Fibroblast of skin of abdomen (primary cell): Measurements from ENCODE around the gene FXN.
"Not testable (repeated sequence)": the region's sequence is repeated elsewhere in the genome, so short reads cannot be mapped to it uniquely, and the experiment has no call there.

Experiments used
- DNase-seq: peaks from one replicate; pipeline ENCODE4 v3.0.0-alpha.2; 2013

The FXN gene

DNA sequence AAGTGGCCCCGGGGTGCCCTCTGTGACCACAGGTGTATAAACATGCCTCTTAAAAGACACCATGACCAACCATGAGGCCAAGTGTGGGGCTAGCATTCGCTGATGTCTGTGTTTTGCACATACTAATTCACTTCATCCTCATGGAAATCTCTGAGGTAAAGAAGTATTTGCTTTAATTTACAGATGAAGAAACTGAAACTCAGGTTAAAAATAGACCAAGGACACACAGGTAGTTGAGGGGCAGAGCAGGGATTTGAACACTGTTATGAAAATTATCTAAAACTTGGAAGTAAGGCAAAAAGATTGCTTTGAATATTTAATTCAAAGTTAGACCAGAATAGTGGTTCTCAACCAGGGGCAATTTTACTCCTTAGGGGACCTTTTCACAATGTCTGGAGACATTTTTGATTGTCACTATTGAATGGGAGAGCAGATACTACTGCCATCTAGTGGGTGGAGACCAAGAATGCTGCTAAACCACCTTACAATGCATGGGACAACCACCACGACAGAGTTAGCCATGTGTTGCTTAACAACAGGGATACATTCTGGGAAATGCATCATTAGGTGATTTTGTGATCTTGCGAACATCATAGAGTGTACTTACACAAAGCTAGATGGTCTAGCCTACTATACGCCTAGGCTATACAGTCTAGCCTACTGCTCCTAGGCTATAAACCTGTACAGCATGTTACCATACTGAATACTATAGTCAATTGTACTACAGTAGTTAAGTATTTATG is 8.0 kb upstream of the FXN start:
- peak; percentile 13 for DNase-seq

DNA sequence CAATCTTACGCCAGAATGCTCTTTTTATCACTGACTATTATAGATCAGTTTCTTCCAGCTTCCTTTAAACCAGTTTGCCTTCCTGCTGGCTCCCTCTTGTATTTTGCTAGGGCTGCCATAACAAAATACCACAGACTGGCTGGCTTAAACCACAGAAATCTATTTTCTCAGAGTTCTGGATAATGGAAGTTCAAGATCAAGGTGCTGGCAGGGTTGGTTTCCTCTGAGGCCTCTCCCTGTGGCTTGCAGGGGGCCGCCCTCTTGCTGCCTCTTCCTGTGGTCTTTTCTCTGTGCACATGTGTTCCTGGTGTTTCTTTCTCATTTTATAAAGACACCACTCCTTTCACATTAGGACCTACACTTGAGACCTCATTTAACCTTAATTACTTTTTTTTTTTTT is 6.8 kb upstream of the FXN start:
- no peak for DNase-seq

DNA sequence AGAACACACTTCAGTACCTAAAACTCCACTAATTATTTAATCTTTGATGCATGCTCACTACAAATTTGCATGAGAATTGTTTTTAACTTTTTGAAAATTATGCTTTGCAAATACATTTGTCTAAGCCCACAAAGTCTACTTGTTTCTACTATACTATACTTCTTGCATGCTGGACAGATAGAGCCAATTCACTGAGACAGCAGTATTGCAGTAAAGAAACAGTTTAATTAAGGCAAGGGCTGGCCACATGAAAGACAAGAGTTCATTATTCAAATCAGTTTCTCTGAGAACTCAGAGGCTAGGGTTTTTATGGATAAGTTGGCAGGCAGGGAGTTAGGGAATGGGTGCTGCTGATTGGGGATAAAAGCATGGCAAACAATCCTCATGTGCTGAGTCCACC is 6.0 kb upstream of the FXN start:
- DNase-seq = no peak

DNA sequence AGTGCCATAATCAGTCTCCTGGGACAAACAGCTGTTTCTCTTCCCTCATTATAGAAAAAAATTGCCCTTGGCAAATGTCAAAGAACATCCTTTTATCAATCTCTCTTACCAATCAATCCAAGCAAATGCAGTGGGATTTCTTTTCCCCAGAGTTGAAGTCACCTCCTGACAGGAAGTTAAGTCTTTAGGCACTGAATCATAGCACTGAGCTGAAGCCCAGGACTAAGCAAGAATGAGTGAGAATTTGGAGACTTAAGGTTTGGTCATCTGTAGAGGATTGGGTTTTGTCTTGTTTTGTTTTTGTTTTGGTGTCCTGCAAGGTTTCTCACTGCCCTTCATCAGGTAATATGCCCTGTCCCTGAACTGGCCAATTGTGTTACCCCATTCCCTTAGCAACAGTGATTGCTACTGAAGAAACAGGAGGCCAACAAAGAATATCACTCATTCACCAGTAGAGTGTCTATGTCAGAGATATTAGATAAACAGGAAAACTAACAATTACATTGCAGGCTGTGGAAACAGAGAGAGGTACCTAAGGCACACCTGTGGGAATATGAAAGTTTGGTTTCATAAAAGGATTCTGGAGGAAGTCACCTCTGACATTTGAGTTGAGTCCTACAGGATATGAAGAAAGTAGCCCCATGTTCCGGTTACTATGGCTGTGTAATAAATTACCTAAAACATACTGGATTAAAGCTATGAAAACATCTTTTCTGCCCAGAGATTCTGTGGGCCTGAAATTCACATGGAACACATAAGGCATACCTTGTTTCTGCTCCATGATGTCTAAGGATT is 4.5 kb upstream of the FXN start:
- DNase-seq = peak; percentile 16

DNA sequence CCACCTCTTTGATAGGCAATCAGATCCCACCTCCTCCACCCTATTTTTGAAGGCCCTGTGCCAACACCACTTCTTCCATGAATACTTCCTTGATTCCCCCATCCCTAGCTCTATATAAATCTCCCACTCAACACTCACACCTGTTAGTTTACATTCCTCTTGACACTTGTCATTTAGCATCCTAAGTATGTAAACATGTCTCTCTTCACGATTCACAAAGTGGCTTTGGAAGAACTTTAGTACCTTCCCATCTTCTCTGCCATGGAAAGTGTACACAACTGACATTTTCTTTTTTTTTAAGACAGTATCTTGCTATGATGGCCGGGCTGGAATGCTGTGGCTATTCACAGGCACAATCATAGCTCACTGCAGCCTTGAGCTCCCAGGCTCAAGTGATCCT is 1.5 kb upstream of the FXN start:
- no peak for DNase-seq

DNA sequence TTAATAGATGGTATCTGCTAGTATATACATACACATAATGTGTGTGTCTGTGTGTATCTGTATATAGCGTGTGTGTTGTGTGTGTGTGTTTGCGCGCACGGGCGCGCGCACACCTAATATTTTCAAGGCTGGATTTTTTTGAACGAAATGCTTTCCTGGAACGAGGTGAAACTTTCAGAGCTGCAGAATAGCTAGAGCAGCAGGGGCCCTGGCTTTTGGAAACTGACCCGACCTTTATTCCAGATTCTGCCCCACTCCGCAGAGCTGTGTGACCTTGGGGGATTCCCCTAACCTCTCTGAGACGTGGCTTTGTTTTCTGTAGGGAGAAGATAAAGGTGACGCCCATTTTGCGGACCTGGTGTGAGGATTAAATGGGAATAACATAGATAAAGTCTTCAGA is 757 bp downstream of the FXN start:
- DNase-seq = peak; percentile 1

DNA sequence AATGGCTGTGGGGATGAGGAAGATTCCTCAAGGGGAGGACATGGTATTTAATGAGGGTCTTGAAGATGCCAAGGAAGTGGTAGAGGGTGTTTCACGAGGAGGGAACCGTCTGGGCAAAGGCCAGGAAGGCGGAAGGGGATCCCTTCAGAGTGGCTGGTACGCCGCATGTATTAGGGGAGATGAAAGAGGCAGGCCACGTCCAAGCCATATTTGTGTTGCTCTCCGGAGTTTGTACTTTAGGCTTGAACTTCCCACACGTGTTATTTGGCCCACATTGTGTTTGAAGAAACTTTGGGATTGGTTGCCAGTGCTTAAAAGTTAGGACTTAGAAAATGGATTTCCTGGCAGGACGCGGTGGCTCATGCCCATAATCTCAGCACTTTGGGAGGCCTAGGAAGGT is 1.2 kb downstream of the FXN start:
- no peak for DNase-seq

DNA sequence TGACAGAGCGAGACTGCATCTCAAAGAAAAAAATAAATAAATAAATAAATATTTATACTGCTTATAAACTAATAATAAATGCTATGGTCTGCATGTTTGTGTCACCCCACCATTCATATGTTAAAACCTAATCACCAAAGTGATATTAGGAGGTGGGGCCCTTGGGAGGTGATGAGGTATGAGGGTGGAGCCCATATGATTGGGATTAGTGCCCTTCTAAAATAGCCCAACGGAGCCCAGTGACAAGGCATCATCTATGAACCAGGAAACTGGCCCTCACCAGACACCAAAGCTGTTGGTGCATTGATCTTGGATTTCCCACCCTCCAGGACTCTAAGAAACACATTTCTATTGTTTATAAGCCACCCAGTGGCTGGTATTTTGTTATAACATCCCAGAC is 5.1 kb downstream of the FXN start:
- DNase-seq = no peak

DNA sequence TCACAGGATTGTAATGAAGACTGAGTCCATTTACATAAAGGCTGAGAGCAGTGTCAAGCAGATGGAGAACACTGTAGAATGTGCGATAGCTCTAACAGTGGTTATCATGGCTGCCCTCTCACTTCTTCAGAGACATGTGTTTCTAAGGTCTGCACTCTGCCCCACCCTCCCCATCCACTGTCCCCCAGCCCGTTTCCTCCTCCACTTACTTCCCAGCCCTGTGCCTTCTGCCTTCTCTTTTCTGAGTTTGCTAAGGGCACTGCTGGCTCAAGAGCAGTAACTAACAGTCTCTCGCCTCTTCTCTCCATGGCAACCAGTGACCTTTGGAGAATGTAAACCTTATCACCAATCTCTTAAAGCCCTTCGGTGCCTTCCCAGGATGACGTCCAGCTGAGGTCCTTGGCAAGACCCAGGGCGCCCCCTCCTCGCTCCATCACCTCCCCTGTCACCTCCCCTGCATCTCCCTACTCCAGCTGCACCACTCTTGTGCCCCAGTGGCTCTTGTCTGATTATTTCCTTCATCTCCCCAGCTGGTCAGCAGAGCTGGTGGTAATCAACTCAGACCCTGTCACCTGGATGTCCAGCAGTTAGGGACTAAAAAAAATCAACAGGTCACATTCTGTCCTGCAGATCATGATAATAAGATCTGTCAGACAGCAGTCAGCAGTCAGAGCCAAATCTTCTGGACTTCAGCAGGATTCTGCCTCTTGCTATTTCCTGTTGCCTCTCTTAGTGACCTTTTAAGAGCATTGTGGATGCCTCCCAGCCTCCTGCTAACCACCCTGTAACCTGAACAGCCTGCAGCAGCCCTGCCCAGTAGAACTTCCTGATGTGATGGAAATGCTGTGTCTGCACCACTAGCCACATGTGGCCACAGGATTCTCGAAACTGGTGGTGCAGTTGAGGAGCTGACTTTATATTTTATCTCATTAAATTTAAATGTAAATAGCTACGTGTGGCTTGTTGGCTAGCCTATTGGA is 9.0 kb downstream of the FXN start:
- peak; percentile 17 for DNase-seq

DNA sequence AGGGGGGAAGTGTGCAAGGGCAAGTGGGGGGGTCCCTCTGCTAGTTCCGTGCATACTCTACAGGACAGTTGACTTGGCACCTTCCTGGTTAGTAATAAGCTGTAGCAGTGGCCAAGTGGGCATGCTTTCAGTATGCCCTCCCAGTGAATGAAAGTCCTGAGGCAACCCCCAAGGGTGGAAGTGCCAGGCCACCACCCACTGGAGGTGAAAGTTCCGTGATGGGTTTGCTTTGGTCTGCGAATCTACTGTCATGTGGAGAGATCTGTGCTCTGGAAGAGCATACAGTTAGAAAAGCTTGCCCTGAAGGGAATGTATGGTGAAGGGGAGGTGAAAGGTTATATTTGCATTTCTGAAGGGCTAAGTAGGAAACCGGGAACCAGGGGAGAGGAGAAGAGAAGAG is 10.3 kb downstream of the FXN start:
- no peak for DNase-seq

DNA sequence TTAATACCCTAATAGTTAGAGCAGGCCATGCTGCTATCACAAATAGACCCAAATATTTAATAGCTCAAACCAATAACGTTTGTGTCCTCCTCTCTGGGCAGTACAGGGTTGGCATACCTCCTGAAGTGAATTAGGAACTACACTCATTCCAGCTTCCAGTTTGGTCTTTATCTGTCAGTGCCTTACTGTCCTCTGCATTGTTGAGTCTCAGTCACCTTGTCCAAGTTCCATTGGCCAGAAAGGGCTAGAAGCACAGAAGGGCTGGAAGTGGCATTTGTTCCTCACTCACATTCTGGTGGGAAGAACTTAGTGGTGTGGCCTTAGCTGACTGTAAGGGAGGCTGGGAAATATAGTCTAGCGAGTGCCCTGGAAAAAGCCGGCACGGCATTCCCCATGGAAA is 11.2 kb downstream of the FXN start:
- DNase-seq = no peak

DNA sequence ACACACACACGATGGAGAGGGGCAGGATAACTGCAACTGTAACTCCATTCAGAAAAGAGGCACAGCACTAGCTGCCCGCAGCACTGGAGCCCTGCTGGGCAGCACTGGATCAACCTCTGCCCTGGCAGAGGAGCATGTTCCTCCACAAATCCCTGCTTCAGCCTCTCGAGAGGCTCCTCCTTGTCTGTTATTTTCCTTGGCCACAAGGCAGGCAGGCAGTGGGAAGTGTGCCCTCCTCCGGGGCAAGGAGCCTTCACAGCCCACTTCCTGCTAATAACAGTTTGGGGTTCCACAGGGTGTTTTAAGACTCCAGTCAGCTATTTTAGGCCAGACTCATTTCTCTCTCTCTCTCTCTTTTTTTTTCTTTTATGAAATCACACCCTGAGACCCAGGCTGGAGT is 11.8 kb downstream of the FXN start:
- no peak for DNase-seq

DNA sequence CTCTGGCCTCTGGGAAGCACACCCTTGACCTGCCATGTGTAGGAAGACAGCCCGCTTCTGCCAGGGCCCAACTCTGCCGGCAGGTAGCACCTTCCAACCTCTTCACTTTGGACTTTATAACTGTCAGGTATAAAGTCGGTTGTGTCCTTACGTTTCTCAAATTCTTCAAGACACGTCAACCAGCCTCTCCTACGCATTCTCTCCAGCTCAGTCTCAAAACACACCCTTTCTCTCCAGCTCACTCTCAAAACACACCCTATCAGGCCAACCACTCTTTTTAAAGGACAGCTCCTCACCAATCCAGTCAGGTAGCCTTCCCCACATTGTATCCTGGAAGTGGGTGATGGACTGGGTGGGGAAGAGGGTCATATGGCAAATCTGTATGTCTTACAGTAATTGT is 13.5 kb downstream of the FXN start:
- DNase-seq = no peak

DNA sequence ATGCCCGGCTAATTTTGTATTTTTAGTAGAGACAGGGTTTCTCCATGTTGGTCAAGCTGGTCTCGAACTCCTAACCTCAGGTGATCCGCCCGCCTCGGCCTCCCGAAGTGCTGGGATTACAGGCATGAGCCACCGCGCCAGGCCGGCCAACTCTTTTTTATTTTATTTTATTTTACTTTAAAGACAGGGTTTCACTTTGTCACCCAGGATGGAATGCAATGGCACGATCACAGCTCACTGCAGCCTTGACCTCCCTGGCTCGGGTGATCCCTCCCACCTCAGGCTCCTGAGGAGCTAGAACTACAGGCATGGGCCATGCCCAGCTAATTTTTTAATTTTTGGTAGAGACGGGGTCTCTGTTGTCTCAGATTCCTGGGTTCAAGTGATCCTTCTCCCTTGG is 15.4 kb downstream of the FXN start:
- DNase-seq = not testable (repeated sequence)

DNA sequence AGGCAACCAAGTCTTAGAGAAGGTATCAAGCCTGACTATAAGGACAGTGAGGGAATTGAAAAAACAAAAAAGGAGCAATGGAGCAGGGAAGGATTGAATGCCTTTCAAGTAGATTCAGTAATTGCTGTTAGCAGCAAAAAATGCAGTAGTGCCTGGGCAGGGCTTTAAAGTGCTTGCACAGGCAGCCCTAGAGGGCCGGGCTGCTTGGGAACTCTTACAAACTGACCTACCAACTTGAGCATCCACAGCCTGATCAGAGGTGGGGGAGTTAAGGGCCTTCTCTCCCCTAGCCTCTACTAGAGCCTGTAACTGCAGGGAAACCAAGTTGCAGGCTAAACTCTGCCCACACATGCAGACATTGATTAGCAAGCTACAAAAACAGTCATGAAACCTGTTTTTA is 19.4 kb downstream of the FXN start:
- no peak for DNase-seq

DNA sequence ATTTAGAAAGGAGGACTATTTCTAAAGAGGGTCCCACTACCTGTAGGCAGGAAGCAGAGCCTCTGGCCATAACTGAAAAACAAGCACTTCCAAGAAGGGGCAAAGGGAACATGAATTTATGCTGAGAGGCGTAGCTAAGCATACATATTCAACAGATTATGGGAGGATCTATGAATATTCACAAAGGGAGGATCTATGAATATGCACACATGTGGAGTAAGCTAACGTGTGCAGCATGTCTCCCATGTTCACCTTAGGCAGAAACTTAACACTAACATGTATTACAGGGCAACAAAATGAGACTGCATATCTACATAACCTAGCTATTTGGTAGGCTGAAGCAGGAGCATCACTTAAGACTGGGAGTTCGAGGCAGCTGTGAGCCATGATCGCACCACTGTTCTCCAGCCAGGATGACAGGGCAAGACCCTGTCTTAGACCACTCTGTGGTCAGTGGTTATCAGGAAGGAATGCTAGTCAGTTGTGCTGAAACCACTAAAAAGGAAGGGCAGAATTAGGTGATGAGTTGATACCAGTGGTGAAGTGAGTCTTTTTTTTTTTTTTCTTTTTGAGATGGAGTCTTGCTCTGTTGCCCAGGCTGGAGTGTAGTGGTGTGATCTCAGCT is 20.8 kb downstream of the FXN start:
- no peak for DNase-seq

DNA sequence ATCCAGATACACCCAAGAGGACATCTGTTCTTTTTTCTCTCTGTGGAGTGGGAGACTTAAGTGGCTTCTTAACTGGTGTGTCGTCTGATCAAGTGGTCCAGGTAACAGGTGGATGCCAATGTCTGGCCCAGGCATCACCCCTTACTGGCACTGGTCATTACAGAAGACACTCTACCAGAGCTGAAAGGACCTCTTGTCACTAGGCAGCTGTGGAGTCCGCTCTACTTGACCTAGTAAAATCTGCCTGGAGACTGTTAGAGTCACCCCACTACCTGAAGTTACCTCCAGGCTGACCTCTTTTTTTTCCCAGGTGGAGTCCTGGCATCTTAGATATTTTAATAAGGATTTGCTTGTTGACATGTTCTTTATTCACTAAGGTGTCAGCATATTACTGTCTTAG is 22.5 kb downstream of the FXN start:
- no peak for DNase-seq

DNA sequence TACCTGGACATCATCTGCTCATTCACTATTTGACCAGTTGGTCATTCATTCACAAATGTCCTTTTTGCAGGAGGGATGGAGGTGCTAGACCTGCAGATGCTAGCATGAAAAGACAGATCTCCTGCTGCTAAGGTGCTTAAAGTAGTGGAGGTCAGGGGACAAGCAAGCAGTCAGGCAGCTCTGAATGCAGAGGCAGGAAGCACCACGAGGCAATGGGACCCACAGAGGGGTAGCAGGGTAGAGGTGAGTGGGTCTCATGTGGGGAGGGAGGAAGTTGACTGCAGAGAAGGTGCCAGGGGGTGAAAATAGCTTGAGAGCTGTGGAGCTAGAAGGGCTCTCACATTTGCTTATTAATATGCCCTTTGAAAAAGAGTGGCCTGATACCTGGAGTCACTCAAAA is 25.2 kb downstream of the FXN start:
- no peak for DNase-seq

DNA sequence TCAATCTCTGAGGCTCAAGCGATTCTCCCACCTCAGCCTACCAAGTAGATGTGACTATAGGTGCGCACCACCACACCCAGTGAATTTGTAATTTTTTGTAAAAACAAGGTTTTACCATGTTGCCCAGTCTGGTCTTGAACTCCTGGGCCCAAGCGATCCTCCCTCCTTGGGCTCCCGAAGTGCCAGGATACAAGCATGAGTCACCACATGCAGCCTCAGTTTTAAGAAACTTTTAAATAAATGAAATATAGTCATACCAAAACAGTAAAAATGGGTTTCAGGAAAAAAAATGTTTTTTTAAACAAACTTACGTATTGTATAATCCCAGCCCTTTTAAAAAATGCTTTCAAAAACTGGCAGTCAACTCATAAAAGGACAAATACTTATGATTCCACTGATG is 26.6 kb downstream of the FXN start:
- no peak for DNase-seq

DNA sequence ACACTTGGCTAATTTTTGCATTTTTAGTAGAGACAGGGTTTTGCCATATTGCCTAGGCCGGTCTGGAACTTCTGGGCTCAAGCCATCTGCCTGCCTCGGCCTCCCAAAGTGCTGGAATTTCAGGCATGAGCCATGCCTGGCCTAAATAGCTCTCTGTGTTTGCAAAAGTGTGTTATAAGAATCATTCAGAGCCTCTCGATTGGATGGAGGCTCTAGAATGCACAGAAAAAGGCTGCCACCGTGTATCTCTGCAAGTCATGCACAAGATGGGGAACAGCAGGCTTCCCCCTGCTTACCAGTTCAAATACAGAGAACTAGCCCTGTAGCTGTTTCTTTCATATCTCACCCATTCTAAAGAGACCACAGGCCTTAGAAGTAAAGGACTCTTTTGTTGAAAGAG is 28.3 kb downstream of the FXN start:
- peak; percentile 8 for DNase-seq

DNA sequence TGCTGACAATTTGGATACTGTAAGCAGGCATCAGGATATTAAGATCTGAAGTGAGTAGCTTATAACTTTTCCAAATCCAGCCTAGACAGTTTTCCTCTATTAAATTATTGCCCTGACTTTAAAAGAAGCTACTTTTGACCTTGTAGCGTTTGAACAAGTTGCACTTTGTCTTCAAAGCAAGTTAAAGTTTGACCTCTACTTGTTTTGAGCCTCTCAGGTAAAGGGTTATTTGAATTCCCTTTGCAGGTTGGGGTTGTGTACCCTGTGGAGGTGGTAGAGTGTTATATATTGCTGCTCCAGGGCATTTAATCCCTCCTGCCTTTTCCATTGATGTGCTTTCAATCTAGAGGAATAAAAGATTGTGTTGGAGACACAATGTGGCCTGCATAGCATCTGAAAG is 30.1 kb downstream of the FXN start:
- no peak for DNase-seq

DNA sequence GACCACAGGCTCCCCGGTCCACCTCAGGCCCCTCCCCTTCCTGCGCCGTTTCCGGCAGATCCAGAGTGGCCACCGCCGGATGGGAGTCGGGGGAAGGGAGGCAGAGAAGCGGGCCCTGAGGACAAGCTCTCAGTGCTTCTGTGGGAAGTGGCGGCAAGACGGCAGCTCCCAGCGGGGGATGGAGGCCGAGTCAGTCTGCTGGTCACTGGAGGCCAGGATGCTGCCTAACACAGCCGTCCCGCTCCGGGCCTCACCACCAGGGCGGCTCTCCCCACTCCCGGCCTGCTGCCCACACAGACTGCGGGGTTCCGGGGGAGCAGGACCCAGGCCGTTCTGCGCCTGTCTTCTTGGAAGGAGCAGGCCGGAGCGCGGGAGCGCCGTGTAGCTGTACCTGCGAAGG is 31.4 kb downstream of the FXN start:
- DNase-seq = no peak

DNA sequence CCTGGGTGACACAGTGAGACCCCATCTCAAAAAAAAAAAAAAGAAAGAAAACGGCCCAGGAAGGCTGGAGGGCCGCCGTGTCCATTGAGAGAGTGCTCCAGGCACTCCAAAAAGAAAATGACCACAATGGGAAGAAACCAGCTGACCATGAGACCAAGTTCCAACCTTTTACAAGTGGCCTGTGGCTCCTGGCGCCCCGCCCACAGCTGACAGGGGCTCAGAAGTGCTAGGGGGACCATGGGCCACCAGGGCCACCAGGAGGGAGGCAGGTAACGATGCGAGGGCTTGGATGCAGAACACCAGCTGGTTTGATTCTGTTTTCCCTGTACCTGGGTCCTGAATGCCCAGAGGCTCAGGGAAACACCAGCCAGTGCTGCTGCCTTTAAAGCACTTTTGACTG is 34.6 kb downstream of the FXN start:
- no peak for DNase-seq
